ENCODE data around the gene FGF12. TPM values are rescaled to one million over a fixed set of nuclear protein-coding genes. Genes with fewer than 3 reads are reported as not detected.

The FGF12 gene
- total and polyA plus RNA-seq, 2 experiments from 2014 or later: 6.0 to 14.3 TPM

DNA sequence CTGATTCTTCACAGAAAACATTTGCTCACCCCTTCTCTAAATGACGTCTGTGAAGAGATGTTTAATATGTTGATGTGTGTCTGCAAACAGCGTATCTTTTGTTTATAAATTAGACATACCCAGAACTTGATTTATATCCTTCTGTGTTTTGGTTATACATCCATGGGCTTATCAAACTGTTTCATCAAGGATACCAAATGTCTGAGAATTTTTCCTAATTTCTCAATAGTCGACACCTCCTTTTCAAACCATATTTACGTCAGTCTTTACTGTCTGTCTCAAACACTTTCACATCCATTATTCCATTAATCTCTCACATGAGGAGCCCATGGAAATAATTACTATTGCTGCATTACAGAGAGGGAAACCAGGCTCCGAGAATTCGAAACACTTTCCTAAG is 85.4 kb downstream of the FGF12 start (continued):
- TF ChIP-seq, protein P1, sequence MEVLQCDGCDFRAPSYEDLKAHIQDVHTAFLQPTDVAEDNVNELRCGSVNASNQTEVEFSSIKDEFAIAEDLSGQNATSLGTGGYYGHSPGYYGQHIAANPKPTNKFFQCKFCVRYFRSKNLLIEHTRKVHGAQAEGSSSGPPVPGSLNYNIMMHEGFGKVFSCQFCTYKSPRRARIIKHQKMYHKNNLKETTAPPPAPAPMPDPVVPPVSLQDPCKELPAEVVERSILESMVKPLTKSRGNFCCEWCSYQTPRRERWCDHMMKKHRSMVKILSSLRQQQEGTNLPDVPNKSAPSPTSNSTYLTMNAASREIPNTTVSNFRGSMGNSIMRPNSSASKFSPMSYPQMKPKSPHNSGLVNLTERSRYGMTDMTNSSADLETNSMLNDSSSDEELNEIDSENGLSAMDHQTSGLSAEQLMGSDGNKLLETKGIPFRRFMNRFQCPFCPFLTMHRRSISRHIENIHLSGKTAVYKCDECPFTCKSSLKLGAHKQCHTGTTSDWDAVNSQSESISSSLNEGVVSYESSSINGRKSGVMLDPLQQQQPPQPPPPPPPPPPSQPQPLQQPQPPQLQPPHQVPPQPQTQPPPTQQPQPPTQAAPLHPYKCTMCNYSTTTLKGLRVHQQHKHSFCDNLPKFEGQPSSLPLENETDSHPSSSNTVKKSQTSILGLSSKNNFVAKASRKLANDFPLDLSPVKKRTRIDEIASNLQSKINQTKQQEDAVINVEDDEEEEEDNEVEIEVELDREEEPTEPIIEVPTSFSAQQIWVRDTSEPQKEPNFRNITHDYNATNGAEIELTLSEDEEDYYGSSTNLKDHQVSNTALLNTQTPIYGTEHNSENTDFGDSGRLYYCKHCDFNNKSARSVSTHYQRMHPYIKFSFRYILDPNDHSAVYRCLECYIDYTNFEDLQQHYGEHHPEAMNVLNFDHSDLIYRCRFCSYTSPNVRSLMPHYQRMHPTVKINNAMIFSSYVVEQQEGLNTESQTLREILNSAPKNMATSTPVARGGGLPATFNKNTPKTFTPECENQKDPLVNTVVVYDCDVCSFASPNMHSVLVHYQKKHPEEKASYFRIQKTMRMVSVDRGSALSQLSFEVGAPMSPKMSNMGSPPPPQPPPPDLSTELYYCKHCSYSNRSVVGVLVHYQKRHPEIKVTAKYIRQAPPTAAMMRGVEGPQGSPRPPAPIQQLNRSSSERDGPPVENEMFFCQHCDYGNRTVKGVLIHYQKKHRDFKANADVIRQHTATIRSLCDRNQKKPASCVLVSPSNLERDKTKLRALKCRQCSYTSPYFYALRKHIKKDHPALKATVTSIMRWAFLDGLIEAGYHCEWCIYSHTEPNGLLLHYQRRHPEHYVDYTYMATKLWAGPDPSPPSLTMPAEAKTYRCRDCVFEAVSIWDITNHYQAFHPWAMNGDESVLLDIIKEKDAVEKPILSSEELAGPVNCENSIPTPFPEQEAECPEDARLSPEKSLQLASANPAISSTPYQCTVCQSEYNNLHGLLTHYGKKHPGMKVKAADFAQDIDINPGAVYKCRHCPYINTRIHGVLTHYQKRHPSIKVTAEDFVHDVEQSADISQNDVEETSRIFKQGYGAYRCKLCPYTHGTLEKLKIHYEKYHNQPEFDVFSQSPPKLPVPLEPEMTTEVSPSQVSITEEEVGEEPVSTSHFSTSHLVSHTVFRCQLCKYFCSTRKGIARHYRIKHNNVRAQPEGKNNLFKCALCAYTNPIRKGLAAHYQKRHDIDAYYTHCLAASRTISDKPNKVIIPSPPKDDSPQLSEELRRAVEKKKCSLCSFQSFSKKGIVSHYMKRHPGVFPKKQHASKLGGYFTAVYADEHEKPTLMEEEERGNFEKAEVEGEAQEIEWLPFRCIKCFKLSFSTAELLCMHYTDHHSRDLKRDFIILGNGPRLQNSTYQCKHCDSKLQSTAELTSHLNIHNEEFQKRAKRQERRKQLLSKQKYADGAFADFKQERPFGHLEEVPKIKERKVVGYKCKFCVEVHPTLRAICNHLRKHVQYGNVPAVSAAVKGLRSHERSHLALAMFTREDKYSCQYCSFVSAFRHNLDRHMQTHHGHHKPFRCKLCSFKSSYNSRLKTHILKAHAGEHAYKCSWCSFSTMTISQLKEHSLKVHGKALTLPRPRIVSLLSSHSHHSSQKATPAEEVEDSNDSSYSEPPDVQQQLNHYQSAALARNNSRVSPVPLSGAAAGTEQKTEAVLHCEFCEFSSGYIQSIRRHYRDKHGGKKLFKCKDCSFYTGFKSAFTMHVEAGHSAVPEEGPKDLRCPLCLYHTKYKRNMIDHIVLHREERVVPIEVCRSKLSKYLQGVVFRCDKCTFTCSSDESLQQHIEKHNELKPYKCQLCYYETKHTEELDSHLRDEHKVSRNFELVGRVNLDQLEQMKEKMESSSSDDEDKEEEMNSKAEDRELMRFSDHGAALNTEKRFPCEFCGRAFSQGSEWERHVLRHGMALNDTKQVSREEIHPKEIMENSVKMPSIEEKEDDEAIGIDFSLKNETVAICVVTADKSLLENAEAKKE (CRISPR knock-in tag; IDR thresholded peaks at IDR 0.05): no peak
- no peak for TF ChIP-seq NANOG (IDR thresholded peaks at IDR 0.05; ENCODE audit: borderline replicate concordance)
- no peak for TF ChIP-seq EZH2 (IDR thresholded peaks at IDR 0.05; ENCODE audit: low read depth, unreplicated experiment)
- TF ChIP-seq EZH2phosphoT487 (IDR thresholded peaks at IDR 0.05; ENCODE audit: unreplicated experiment): no peak
- no peak for TF ChIP-seq STAT1 (IDR thresholded peaks at IDR 0.05; ENCODE audit: unreplicated experiment)

DNA sequence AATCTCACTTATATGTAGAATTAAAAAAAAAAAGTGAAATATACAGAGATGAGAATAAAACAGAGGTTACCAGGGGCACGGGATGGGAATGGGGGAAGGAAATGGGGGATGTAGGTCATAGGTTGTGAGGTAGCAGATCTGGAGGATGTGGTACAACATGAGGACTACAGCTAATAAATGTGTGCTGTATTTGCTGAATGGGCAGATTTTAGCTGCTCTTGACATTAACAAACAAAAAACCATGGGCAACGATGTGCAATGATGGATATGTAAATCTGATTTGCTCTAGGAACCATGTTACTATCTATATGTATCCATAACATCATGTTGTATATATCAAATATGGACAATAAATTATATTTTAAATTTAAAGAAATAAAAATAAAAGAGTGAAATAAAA is 87.4 kb downstream of the FGF12 start:
- Histone ChIP-seq H2AFZ (no peak overlapping the region), H3K36me3 (ENCODE audit: insufficient read depth) (no peaks in the 10 kb centered on the region), H3K27me3 (ENCODE audit: insufficient read depth) (no peaks in the 10 kb centered on the region), H3K27ac (ENCODE audit: low read depth) (no peak overlapping the region), H4K20me1 (replicated peaks; ENCODE audit: insufficient read depth) (no peaks in the 10 kb centered on the region), H3K4me2 (no peak overlapping the region), H3K4me1 (ENCODE audit: insufficient read depth) (peaks cover 5% of the 10 kb centered on the region; the same call in 1 of the 2 replicates), H3K79me2 (replicated peaks; ENCODE audit: insufficient read depth) (no peaks in the 10 kb centered on the region), H3K4me3 (no peak overlapping the region), H3F3A (replicated peaks; ENCODE audit: low read depth) (no peaks in the 10 kb centered on the region), H3K9me2 (ENCODE audit: insufficient read depth) (0 out of 2 replicates have a peak, but pooled peaks cover 2% of the 10 kb centered on the region)
- no peaks in the 10 kb centered on the region for H3K36me3 Mint-ChIP-seq (ENCODE audit: low read depth)
- no peak overlapping the region for H3K27ac Mint-ChIP-seq
- DNase-seq (ENCODE audit: low spot score) (no peak), ATAC-seq (no peak)
- H3K27me3 Mint-ChIP-seq (ENCODE audit: insufficient read depth, low read depth, poor library complexity): no peaks in the 10 kb centered on the region
- peaks cover 3% of the 10 kb centered on the region; the same call in 1 of the 3 replicates for H3K4me1 Mint-ChIP-seq
- H3K9me3 Mint-ChIP-seq: no peaks in the 10 kb centered on the region
- no peak for TF ChIP-seq EZH2phosphoT487 (IDR thresholded peaks at IDR 0.05; ENCODE audit: unreplicated experiment)
- TF ChIP-seq ZNF114 (CRISPR knock-in tag; IDR thresholded peaks at IDR 0.05): no peak
- no peak overlapping the region for H3K4me3 Mint-ChIP-seq
